Mucosa of descending colon (tissue), 3 donors: ENCODE results near the gene TANC1. TPM values are rescaled to one million over a fixed set of nuclear protein-coding genes. Genes with fewer than 3 reads are reported as not detected.
A peak's percentile ranks its signal among the peaks of the same experiment; 100 is the strongest.

Experiments used
- ATAC-seq: fragments of 200-7000 bp; cut with Tn5 transposase; one replicate; pipeline ENCODE4 v1.9.1; 2020; ENCODE audit warnings: mild to moderate bottlenecking, moderate library complexity
- DNase-seq, 3 donors: peaks; one replicate each; pipeline ENCODE4 v3.0.0-alpha.2; 2020
- H3K36me3 ChIP-seq: fragments of 200-600 bp; one replicate; pipeline ENCODE4 v1.8.0; 2021; ENCODE audit warnings: low read depth, mild to moderate bottlenecking
- H3K4me1 ChIP-seq: fragments of 200-600 bp; one replicate; pipeline ENCODE4 v1.8.0; 2021; ENCODE audit warnings: low read depth, mild to moderate bottlenecking
- H3K4me3 ChIP-seq: fragments of 200-600 bp; one replicate; pipeline ENCODE4 v1.8.0; 2021; ENCODE audit warnings: mild to moderate bottlenecking
- H3K9me3 ChIP-seq: fragments of 200-600 bp; one replicate; pipeline ENCODE4 v1.8.0; 2021; ENCODE audit warnings: mild to moderate bottlenecking
- CTCF ChIP-seq: fragments of 200-600 bp; IDR thresholded peaks from one replicate; pipeline ENCODE4 v1.8.0; 2022; ENCODE audit warnings: antibody characterized with exemption, mild to moderate bottlenecking
- intact Hi-C, 2 donors: fragments of 100-400 bp; cut with DNase I in 1 of 2; cut with micrococcal nuclease in 1 of 2; formaldehyde crosslinking; loops; one replicate each; pipeline versions ENCODE4 v1.11.0 to v1.11.1; 2022; cut with DNase I, micrococcal nuclease
- total RNA-seq, 3 donors: library from RNA; stranded (reverse); fragmentation: NEBNext Ultra II Directional in 2 of 3; extraction: Animal tissue kit (Norgen Biotek cat#: 25700) in 2 of 3; gene quantifications; one replicate each; pipeline versions ENCODE4 v1.2.1 to v1.2.4, GENCODE V29; 2021 to 2023
- donor health status: DM: no; HTN: no; CAD: no; lungs with moderate emphysema.
- donor health status: DM: no; HTN: no; CAD: no.
- donor health status: DM: no; HTN: yes; CAD: no.

TANC1 gene
- total RNA-seq, 3 donors from 2014 or later, result 30.7 to 55.5 (median 41.0) TPM

GRCh38 chr2:158926478-158926948 lies 41.9 kb upstream of the TANC1 start:
- Histone ChIP-seq H3K36me3 (no peaks in the 10 kb centered on the region), H3K9me3 (peaks cover 4% of the 10 kb centered on the region), H3K4me1 (no peaks in the 10 kb centered on the region), H3K4me3 (no peak overlapping the region)
- no peak for TF ChIP-seq CTCF
- intact Hi-C loops, result no loop called here
- ATAC-seq, result no peak
- DNase-seq, result no peak

- peaks cover 4% of the 10 kb centered on the region for H3K9me3 ChIP-seq
- H3K4me3 ChIP-seq, result no peak overlapping the region
- ATAC-seq (no peak), DNase-seq (no peak)
- H3K36me3 ChIP-seq, result no peaks in the 10 kb centered on the region
- TF ChIP-seq CTCF, result no peak
- no peaks in the 10 kb centered on the region for H3K4me1 ChIP-seq
- intact Hi-C loops, result no loop called here
Measured at GRCh38 chr2:158928515-158928914, 39.9 kb upstream of the TANC1 start.

GRCh38 chr2:158928965-158929364 lies 39.5 kb upstream of the TANC1 start:
- ATAC-seq (peak; percentile 95), DNase-seq (peak in 1 of 3 donors; percentile 27)
- no peak for TF ChIP-seq CTCF
- no peaks in the 10 kb centered on the region for H3K36me3 ChIP-seq
- H3K4me1 ChIP-seq, result no peaks in the 10 kb centered on the region
- intact Hi-C loops, result no loop called here
- H3K4me3 ChIP-seq, result no peak overlapping the region
- H3K9me3 ChIP-seq, result peaks cover 4% of the 10 kb centered on the region

- no peak for TF ChIP-seq CTCF
- ATAC-seq (no peak), DNase-seq (no peak)
- H3K9me3 ChIP-seq, result peaks cover 4% of the 10 kb centered on the region
- intact Hi-C loops, result no loop called here
- no peaks in the 10 kb centered on the region for H3K4me1 ChIP-seq
- H3K36me3 ChIP-seq, result no peaks in the 10 kb centered on the region
- H3K4me3 ChIP-seq, result no peak overlapping the region
Measured at GRCh38 chr2:158931572-158931971, 36.9 kb upstream of the TANC1 start.

GRCh38 chr2:158932131-158932645 lies 36.3 kb upstream of the TANC1 start:
- no peak for DNase-seq
- H3K9me3 ChIP-seq, result peaks cover 4% of the 10 kb centered on the region
- no peak for ATAC-seq
- intact Hi-C loops, result no loop called here
- TF ChIP-seq CTCF, result no peak
- no peaks in the 10 kb centered on the region for H3K36me3 ChIP-seq
- no peak overlapping the region for H3K4me3 ChIP-seq
- no peaks in the 10 kb centered on the region for H3K4me1 ChIP-seq

- TF ChIP-seq CTCF, result no peak
- intact Hi-C loops, result no loop called here
- no peak for ATAC-seq
Measured at GRCh38 chr2:158934170-158934569, 34.3 kb upstream of the TANC1 start.

More at GRCh38 chr2:158934170-158934569, 34.3 kb upstream of the TANC1 start:
- Histone ChIP-seq H3K4me1 (no peaks in the 10 kb centered on the region), H3K9me3 (peaks cover 4% of the 10 kb centered on the region), H3K36me3 (no peaks in the 10 kb centered on the region), H3K4me3 (no peak overlapping the region)
- DNase-seq, result no peak
